HG03432 (cell line): ENCODE results near the gene FBXL17.

Experiments used
- ATAC-seq: cut with Tn5 transposase; IDR thresholded peaks from one replicate; pipeline ENCODE4 v1.9.1; 2021; ENCODE audit warnings: mild to moderate bottlenecking, moderate library complexity; ENCODE audit not compliant: unreplicated experiment

FBXL17 gene

GRCh38 chr5:107826311-107827000 is 555.4 kb downstream of the FBXL17 start:
- no peak for ATAC-seq

GRCh38 chr5:107824821-107825220 is 557.1 kb downstream of the FBXL17 start:
- no peak for ATAC-seq

- ATAC-seq, result no peak
These were observed 560.6 kb downstream of the FBXL17 start for GRCh38 chr5:107821288-107821687.

GRCh38 chr5:107820429-107820828 is 561.5 kb downstream of the FBXL17 start:
- ATAC-seq, result no peak

GRCh38 chr5:107817951-107818350 is 563.9 kb downstream of the FBXL17 start:
- ATAC-seq, result no peak

- ATAC-seq, result no peak
These were observed 564.5 kb downstream of the FBXL17 start for GRCh38 chr5:107817436-107817835.

GRCh38 chr5:107815109-107815508 is 566.8 kb downstream of the FBXL17 start:
- no peak for ATAC-seq

GRCh38 chr5:107814183-107814827 is 567.6 kb downstream of the FBXL17 start:
- ATAC-seq, result no peak

GRCh38 chr5:107813559-107813958 is 568.3 kb downstream of the FBXL17 start:
- ATAC-seq, result peak; percentile 79

GRCh38 chr5:107812570-107813141 is 569.2 kb downstream of the FBXL17 start:
- ATAC-seq, result peak; percentile 88

GRCh38 chr5:107809201-107810034 is 572.5 kb downstream of the FBXL17 start:
- ATAC-seq, result no peak
